Tibial artery (tissue), 4 donors: Measurements from ENCODE around the gene KIF12.

Experiments used
- DNase-seq, 2 donors: peaks; one replicate each; pipeline ENCODE4 v3.0.0-alpha.2; 2019
- H3K27ac ChIP-seq, 2 donors: fragments of 200-600 bp; sonication (generic) in 1 of 2; 1 replicate in 1 of 2; 2 replicates in 1 of 2; pipeline ENCODE4 v1.5.1; 2018 to 2019; ENCODE audit warnings: mild to moderate bottlenecking in 1 of 2
- H3K27me3 ChIP-seq, 2 donors: fragments of 200-600 bp; sonication (generic) in 1 of 2; one replicate each; pipeline versions ENCODE4 v1.5.1 to v1.6.0; 2016 to 2019
- H3K36me3 ChIP-seq, 3 donors: fragments of 200-600 bp; sonication (generic) in 2 of 3; one replicate each; pipeline ENCODE4 v1.5.1; 2016 to 2019; ENCODE audit warnings: mild to moderate bottlenecking in 2 of 3
- H3K4me1 ChIP-seq, 4 donors: fragments of 200-600 bp; sonication (generic) in 2 of 4; 1 replicate in 3 of 4; 2 replicates in 1 of 4; pipeline ENCODE4 v1.5.1; 2016 to 2019
- H3K4me3 ChIP-seq, 2 donors: fragments of 200-600 bp; sonication (generic) in 1 of 2; 1 replicate in 1 of 2; 2 replicates in 1 of 2; pipeline ENCODE4 v1.5.1; 2018 to 2019; ENCODE audit warnings: mild to moderate bottlenecking in 2 of 2
- H3K9me3 ChIP-seq, 3 donors: fragments of 200-600 bp; sonication (generic) in 1 of 3; one replicate each; pipeline ENCODE4 v1.5.1; 2016 to 2019
- CTCF ChIP-seq, 2 experiments: fragments of 200-600 bp in 1 of 2; fragments of 450-650 bp in 1 of 2; IDR thresholded peaks; one replicate each; pipeline ENCODE4 v1.5.1; 2017 to 2019; ENCODE audit warnings: antibody characterized with exemption in 2 of 2, mild to moderate bottlenecking in 1 of 2, moderate library complexity in 1 of 2
- intact Hi-C: fragments of 100-400 bp; cut with DNase I; formaldehyde crosslinking; loops from one replicate; pipeline ENCODE4 v1.15.0; 2023; ENCODE audit warnings: low total_unique reads

Gene KIF12

DNA sequence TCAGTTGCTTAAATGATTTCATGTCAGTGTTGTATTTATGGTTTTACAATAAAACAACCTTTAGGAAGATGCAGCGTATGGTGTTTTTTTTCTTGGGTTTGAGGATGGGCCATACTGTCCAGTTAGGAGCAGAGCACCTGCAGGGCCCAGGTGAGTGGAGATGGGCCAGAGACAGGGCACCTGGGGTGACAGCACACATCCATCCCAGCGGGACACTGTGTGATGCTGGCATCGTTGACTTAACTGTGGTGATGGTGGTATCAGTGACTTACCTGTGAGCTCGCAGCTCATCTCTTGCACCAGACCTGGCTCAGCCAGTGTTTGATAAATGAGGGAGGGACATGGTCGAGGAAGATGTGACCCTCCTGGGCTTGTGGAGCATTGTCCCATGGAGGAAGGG, 42.6 kb downstream of the KIF12 start:
- Histone ChIP-seq H3K27me3 (no peaks in the 10 kb centered on the region), H3K4me3 (no peak overlapping the region), H3K9me3 (no peaks in the 10 kb centered on the region), H3K27ac (no peak overlapping the region), H3K36me3 (peaks cover 0 to 17% (median 7%) of the 10 kb centered on the region in 3 donors), H3K4me1 (peaks cover 0 to 26% (median 20%) of the 10 kb centered on the region in 4 donors)
- DNase-seq, result peak in 1 of 2 donors; percentile 33
- intact Hi-C loops, result no loop called here
- TF ChIP-seq CTCF (IDR thresholded peaks at IDR 0.05), result no peak

GRCh38 chr9:114055894-114056293, 43.2 kb downstream of the KIF12 start:
- intact Hi-C loops, result no loop called here
- H3K4me3 ChIP-seq, result no peak overlapping the region
- TF ChIP-seq CTCF (IDR thresholded peaks at IDR 0.05), result no peak
- no peaks in the 10 kb centered on the region for H3K9me3 ChIP-seq
- no peak for DNase-seq
- H3K27ac ChIP-seq, result no peak overlapping the region
- H3K27me3 ChIP-seq, result no peaks in the 10 kb centered on the region
- H3K4me1 ChIP-seq, result peaks cover 0 to 24% (median 20%) of the 10 kb centered on the region in 4 donors
- H3K36me3 ChIP-seq, result peaks cover 0 to 23% (median 12%) of the 10 kb centered on the region in 3 donors

- intact Hi-C loops, result no loop called here
Observed at GRCh38 chr9:114055061-114055460, 44.0 kb downstream of the KIF12 start.

DNA sequence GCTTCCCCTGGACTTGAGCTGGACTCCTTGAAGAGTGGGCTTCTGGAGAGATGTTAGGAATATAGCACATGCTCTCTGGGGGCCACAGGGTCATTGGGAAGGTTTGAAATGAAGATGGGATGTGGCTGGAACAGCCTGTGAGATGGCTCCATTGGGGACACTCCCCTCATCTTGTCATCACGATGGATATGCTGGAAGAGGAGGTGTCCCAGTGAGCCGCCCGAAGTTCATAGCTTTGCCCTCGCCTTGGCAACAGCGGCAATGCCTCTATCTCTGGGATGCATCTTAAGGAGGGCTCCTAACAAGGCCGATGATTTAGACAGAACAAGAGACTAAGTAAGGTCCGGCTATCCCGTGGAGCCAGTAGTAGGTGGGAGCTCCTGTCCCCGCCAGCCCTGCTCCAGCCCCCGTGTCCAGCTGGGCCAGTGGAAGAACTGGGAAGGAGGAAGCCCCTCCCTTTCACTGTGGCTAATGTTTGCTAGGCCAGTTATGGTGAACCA, 44.9 kb downstream of the KIF12 start:
- Histone ChIP-seq H3K4me3 (no peak overlapping the region), H3K36me3 (peaks cover 16 to 40% (median 28%) of the 10 kb centered on the region in 3 donors), H3K9me3 (no peaks in the 10 kb centered on the region), H3K4me1 (peaks cover 0 to 7% (median 6%) of the 10 kb centered on the region in 4 donors), H3K27ac (no peak overlapping the region), H3K27me3 (no peaks in the 10 kb centered on the region)
- intact Hi-C loops, result no loop called here
- peak in 1 of 2 donors; percentile 50 for DNase-seq
- no peak for TF ChIP-seq CTCF (IDR thresholded peaks at IDR 0.05)

More at GRCh38 chr9:114055061-114055460, 44.0 kb downstream of the KIF12 start:
- H3K27ac ChIP-seq, result no peak overlapping the region
- H3K36me3 ChIP-seq, result peaks cover 8 to 31% (median 20%) of the 10 kb centered on the region in 3 donors
- H3K4me3 ChIP-seq, result no peak overlapping the region
- no peak for TF ChIP-seq CTCF (IDR thresholded peaks at IDR 0.05)
- H3K27me3 ChIP-seq, result no peaks in the 10 kb centered on the region
- no peaks in the 10 kb centered on the region for H3K9me3 ChIP-seq
- peak in 1 of 2 donors; percentile 52 for DNase-seq
- H3K4me1 ChIP-seq, result peaks cover 0 to 16% (median 15%) of the 10 kb centered on the region in 4 donors

DNA sequence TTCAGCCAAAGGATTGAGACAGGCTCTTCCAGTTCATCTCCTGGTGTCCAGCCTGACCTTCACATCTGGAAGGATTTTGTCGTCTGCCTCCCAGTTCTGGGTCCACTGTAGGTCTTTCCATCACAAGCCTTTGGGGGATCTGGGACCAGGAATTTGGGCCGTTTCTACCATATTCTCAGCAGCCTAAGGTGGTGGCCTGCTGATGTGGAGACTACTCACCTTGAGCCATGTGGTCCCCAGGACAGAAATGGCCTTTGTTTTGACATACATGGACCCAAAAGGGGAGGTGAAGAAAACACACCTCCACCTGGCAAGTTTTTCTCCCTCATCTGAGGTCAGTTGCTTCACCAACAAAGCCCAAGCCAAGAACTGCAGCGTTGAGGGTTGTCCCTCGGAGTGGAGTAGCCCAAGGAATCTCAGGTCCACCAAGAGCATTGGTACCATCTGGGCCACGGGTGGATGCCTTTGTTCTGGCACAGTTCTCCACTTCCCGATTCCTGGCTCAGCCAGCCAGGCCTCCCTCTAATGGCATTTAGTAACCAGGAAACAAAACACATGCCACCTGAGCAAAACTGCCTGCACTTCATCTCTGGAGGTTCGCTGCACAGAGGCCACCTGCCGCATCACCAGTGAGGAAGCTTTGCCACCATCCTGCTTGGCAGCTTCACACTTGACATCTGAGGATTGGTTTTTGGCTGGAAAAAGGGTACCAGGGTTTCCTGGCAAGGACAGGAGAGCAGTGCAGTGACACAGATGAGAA, 45.7 kb downstream of the KIF12 start:
- Histone ChIP-seq H3K4me3 (no peak overlapping the region), H3K9me3 (no peaks in the 10 kb centered on the region), H3K4me1 (no peaks in the 10 kb centered on the region), H3K36me3 (peaks cover 21 to 48% (median 36%) of the 10 kb centered on the region in 3 donors), H3K27me3 (no peaks in the 10 kb centered on the region), H3K27ac (no peak overlapping the region)
- intact Hi-C loops, result no loop called here
- peak in 1 of 2 donors; percentile 43 for DNase-seq
- TF ChIP-seq CTCF (IDR thresholded peaks at IDR 0.05), result no peak
